HepG2 (cell line): ENCODE measurements around the gene APBA1. TPM values are rescaled to one million over a fixed set of nuclear protein-coding genes. Genes with fewer than 3 reads are reported as not detected.
A peak's percentile ranks its signal among the peaks of the same experiment; 100 is the strongest.

Source experiments
- ATM ChIP-seq: fragments of 450-650 bp; IDR thresholded peaks from 2 replicates; pipeline ENCODE4 v1.7.1; 2017; ENCODE audit warnings: mild to moderate bottlenecking, borderline replicate concordance
- DDIT3 ChIP-seq: sonication (generic); formaldehyde crosslinking; IDR thresholded peaks from 2 replicates; pipeline ENCODE4 v1.4.0; 2020; ENCODE audit warnings: mild to moderate bottlenecking, missing genetic modification reagents
- DNMT3B ChIP-seq: conservative IDR thresholded peaks from 2 replicates; pipeline ENCODE4 v1.6.1; 2016; ENCODE audit warnings: missing biosample characterization, control low read depth
- GPN1 ChIP-seq: sonication (generic); formaldehyde crosslinking; IDR thresholded peaks from 2 replicates; pipeline ENCODE4 v1.5.1; 2020; ENCODE audit warnings: missing genetic modification reagents, borderline replicate concordance
- HCFC1 ChIP-seq: fragments of 150-350 bp; IDR thresholded peaks from 2 replicates; pipeline ENCODE4 v1.6.1; 2014; ENCODE audit warnings: low read depth, low read length
- MYNN ChIP-seq: sonication (generic); formaldehyde crosslinking; IDR thresholded peaks from 2 replicates; pipeline ENCODE4 v1.4.0; 2020; ENCODE audit warnings: mild to moderate bottlenecking, low read depth, missing genetic modification reagents
- NFRKB ChIP-seq: fragments of 450-650 bp; IDR thresholded peaks from 2 replicates; pipeline ENCODE4 v1.6.1; 2017
- NPAS2 ChIP-seq: sonication (generic); formaldehyde crosslinking; IDR thresholded peaks from 2 replicates; pipeline ENCODE4 v1.8.0; 2022; ENCODE audit warnings: mild to moderate bottlenecking, missing genetic modification reagents, borderline replicate concordance
- PCBP1 ChIP-seq: fragments of 200-400 bp; formaldehyde crosslinking; IDR thresholded peaks from 2 replicates; pipeline ENCODE4 v1.6.1; 2017; ENCODE audit warnings: mild to moderate bottlenecking, low read depth, low read length, borderline replicate concordance
- POLR2AphosphoS2 ChIP-seq: IDR thresholded peaks from 2 replicates; pipeline ENCODE4 v1.6.1; 2011; ENCODE audit warnings: low read depth, low read length, improper control_type of control experiment
- PPARG ChIP-seq: conservative IDR thresholded peaks from 2 replicates; pipeline ENCODE4 v1.6.1; 2016; ENCODE audit warnings: missing biosample characterization, missing genetic modification reagents
- RCOR2 ChIP-seq: IDR thresholded peaks from 2 replicates; pipeline ENCODE4 v1.6.1; 2016; ENCODE audit warnings: missing biosample characterization, missing genetic modification reagents
- TBX2 ChIP-seq: sonication (generic); formaldehyde crosslinking; IDR thresholded peaks from 2 replicates; pipeline ENCODE4 v1.5.0; 2020; ENCODE audit warnings: missing genetic modification reagents, mild to moderate bottlenecking, borderline replicate concordance
- ZFP36L1 ChIP-seq: sonication (generic); formaldehyde crosslinking; IDR thresholded peaks from 2 replicates; pipeline ENCODE4 v1.8.0; 2022; ENCODE audit warnings: mild to moderate bottlenecking, missing genetic modification reagents, moderate library complexity
- ZNF234 ChIP-seq: sonication (generic); formaldehyde crosslinking; conservative IDR thresholded peaks from 2 replicates; pipeline ENCODE4 v1.5.1; 2020; ENCODE audit warnings: mild to moderate bottlenecking, missing genetic modification reagents
- ZNF256 ChIP-seq: sonication (generic); formaldehyde crosslinking; conservative IDR thresholded peaks from 2 replicates; pipeline ENCODE4 v1.4.0; 2020; ENCODE audit warnings: missing genetic modification reagents
- ZNF337 ChIP-seq: sonication (generic); formaldehyde crosslinking; IDR thresholded peaks from 2 replicates; pipeline ENCODE4 v1.5.1; 2020; ENCODE audit warnings: missing genetic modification reagents, low read depth, mild to moderate bottlenecking, borderline replicate concordance
- ZNF546 ChIP-seq: sonication (generic); formaldehyde crosslinking; conservative IDR thresholded peaks from 2 replicates; pipeline ENCODE4 v1.8.1; 2023; ENCODE audit warnings: mild to moderate bottlenecking, missing genetic modification reagents
- ZNF549 ChIP-seq: sonication (generic); formaldehyde crosslinking; IDR thresholded peaks from 2 replicates; pipeline ENCODE4 v1.5.0; 2020; ENCODE audit warnings: missing genetic modification reagents
- ZNF740 ChIP-seq: sonication (generic); formaldehyde crosslinking; IDR thresholded peaks from 2 replicates; pipeline ENCODE4 v1.4.0; 2020; ENCODE audit warnings: missing genetic modification reagents
- ZNF780A ChIP-seq: sonication (generic); formaldehyde crosslinking; IDR thresholded peaks from 2 replicates; pipeline ENCODE4 v1.8.0; 2022; ENCODE audit warnings: mild to moderate bottlenecking, missing genetic modification reagents, moderate library complexity
- ZNF790 ChIP-seq: sonication (generic); formaldehyde crosslinking; IDR thresholded peaks from 2 replicates; pipeline ENCODE4 v1.8.0; 2022; ENCODE audit warnings: missing genetic modification reagents, mild to moderate bottlenecking, borderline replicate concordance
- polyA plus RNA-seq, 8 experiments: library from polyadenylated mRNA; depleted of rRNA in 3 of 8; stranded (reverse) in 7 of 8; unstranded in 1 of 8; fragments of >200 nt; fragmentation: Illumina TruSeq in 4 of 8; extraction: Trizol in 4 of 8; gene quantifications; 2 replicates each; pipeline versions ENCODE4 v1.2.1 to v1.2.3, GENCODE V29; 2011 to 2016; ENCODE audit warnings: low read depth in 4 of 8, missing spikeins in 1 of 8, mixed read lengths in 1 of 8; ENCODE audit not compliant: insufficient read depth in 1 of 8
- total RNA-seq, 5 experiments: library from RNA; depleted of rRNA; stranded (reverse); fragments of >200 nt; fragmentation: Illumina TruSeq; extraction: Trizol; gene quantifications; 2 replicates each; pipeline ENCODE4 v1.2.3, GENCODE V29; 2016; ENCODE audit warnings: low read depth in 1 of 5
- TF ChIP-seq, protein P1 (sequence below): fragments of 450-650 bp; IDR thresholded peaks from 2 replicates; pipeline ENCODE4 v1.6.1; 2017
- TF ChIP-seq, protein P2 (sequence below): IDR thresholded peaks from 2 replicates; pipeline ENCODE4 v1.6.1; 2016; ENCODE audit warnings: low read depth

Gene APBA1
- total and polyA plus RNA-seq, 2 of the 13 experiments (the other 11 are each of a cell fraction or from before 2014, with no cell fraction given): 0.15 TPM; not detected in 1

DNA sequence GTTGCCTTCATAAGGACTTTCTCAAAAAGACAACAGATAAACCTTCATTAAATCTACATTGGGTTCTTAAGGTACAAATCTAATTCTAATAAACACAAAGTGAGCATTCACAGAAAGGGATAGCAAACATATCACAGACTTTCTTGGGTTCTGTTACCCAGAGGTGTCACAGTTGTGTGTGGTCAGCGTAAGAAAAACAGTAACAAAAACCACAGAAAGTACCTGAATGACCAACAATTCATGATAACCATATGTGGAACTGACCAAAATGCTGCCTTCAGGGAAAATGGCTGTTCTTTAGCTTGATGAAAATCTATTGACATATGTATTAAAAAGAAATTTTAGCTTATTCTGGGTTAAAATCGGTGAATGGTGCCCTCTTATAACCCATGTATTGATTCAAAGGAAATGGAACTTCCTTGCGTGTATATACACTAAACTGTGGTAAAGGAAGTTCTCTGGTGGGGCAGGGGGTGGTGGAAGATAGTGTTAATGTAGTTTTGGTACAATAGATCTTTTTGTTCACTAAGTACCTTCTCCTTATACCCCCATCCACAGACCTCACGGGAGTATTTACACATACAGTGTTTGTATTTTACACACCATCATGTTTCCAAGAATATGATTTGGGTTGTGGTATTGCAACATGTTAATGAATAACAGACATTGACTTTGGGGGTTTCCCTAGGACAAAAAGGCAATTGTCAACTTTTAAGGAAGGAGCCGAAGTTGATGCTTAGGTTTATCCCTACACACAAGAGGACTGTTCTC, 152.5 kb downstream of the APBA1 start (continued):
- TF ChIP-seq PPARG (CRISPR knock-in tag) (peak; percentile 53; the same call in 1 of the 2 replicates), ZNF780A (CRISPR knock-in tag) (no peak), NPAS2 (CRISPR knock-in tag) (no peak), POLR2AphosphoS2 (no peak), MYNN (CRISPR knock-in tag) (no peak), ZNF234 (CRISPR knock-in tag) (no peak), ZNF740 (CRISPR knock-in tag) (no peak), ZNF256 (CRISPR knock-in tag) (no peak), ZNF549 (CRISPR knock-in tag) (no peak), NFRKB (no peak), ZNF546 (CRISPR knock-in tag) (no peak), ATM (no peak), HCFC1 (no peak), GPN1 (CRISPR knock-in tag) (no peak), RCOR2 (peak; percentile 64; the same call in 1 of the 2 replicates), TBX2 (CRISPR knock-in tag) (peak; percentile 76), PCBP1 (no peak), ZFP36L1 (CRISPR knock-in tag) (no peak), DDIT3 (CRISPR knock-in tag) (no peak), DNMT3B (CRISPR knock-in tag) (no peak), ZNF337 (CRISPR knock-in tag) (no peak), ZNF790 (CRISPR knock-in tag) (no peak)
- TF ChIP-seq, protein P1, sequence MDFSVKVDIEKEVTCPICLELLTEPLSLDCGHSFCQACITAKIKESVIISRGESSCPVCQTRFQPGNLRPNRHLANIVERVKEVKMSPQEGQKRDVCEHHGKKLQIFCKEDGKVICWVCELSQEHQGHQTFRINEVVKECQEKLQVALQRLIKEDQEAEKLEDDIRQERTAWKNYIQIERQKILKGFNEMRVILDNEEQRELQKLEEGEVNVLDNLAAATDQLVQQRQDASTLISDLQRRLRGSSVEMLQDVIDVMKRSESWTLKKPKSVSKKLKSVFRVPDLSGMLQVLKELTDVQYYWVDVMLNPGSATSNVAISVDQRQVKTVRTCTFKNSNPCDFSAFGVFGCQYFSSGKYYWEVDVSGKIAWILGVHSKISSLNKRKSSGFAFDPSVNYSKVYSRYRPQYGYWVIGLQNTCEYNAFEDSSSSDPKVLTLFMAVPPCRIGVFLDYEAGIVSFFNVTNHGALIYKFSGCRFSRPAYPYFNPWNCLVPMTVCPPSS: no peak
- TF ChIP-seq, protein P2, sequence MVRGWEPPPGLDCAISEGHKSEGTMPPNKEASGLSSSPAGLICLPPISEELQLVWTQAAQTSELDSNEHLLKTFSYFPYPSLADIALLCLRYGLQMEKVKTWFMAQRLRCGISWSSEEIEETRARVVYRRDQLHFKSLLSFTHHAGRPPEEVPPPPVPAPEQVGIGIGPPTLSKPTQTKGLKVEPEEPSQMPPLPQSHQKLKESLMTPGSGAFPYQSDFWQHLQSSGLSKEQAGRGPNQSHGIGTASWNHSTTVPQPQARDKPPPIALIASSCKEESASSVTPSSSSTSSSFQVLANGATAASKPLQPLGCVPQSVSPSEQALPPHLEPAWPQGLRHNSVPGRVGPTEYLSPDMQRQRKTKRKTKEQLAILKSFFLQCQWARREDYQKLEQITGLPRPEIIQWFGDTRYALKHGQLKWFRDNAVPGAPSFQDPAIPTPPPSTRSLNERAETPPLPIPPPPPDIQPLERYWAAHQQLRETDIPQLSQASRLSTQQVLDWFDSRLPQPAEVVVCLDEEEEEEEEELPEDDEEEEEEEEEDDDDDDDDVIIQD (CRISPR knock-in tag): no peak
